WTC11 (cell line): ENCODE measurements around the gene LMAN2. TPM values are rescaled to one million over a fixed set of nuclear protein-coding genes. Genes with fewer than 3 reads are reported as not detected.
"Not testable (repeated sequence)": the region's sequence is repeated elsewhere in the genome, so short reads cannot be mapped to it uniquely, and the experiment has no call there.

Source experiments
- ATAC-seq: fragments of 200-7000 bp; cut with Tn5 transposase; 2 replicates; pipeline ENCODE4 v1.10.0; 2021; ENCODE audit warnings: mild to moderate bottlenecking, moderate library complexity
- CTCF ChIA-PET: fragments of 300-600 bp; sonication (Branson Sonifier 250); formaldehyde crosslinking; loops from one replicate; lab custom pipeline; 2021; ENCODE audit warnings: antibody characterized with exemption; lab: Charles Lee
- POLR2A ChIA-PET: fragments of 350-600 bp; sonication (Branson Sonifier 250); formaldehyde crosslinking; loops from one replicate; lab custom pipeline; 2021; ENCODE audit warnings: antibody characterized with exemption; lab: Charles Lee
- DNase-seq: peaks from one replicate; pipeline ENCODE4 v3.0.0; 2021; ENCODE audit warnings: low spot score
- H3K27ac Mint-ChIP-seq: 2 replicates; pipeline ENCODE4 v1.8.0; 2021; ENCODE audit warnings: mixed read lengths
- H3K27me3 Mint-ChIP-seq: 2 replicates; pipeline ENCODE4 v1.8.0; 2021; ENCODE audit warnings: low read depth, mild to moderate bottlenecking, moderate library complexity, mixed read lengths
- H3K36me3 Mint-ChIP-seq: 2 replicates; pipeline ENCODE4 v1.8.0; 2021; ENCODE audit warnings: mixed read lengths
- H3K4me1 Mint-ChIP-seq: 2 replicates; pipeline ENCODE4 v1.8.0; 2022; ENCODE audit warnings: mixed read lengths
- H3K4me3 Mint-ChIP-seq: 2 replicates; pipeline ENCODE4 v1.8.0; 2021; ENCODE audit warnings: mild to moderate bottlenecking, moderate library complexity, mixed read lengths
- H3K9me3 Mint-ChIP-seq: 2 replicates; pipeline ENCODE4 v1.8.0; 2021; ENCODE audit warnings: mixed read lengths
- HMGA2 ChIP-seq: fragments of 250-450 bp; sonication (Bioruptor Pico); IDR thresholded peaks from 2 replicates; pipeline ENCODE4 v1.4.0; 2021; ENCODE audit warnings: mild to moderate bottlenecking, moderate library complexity
- NFATC4 ChIP-seq: fragments of 250-450 bp; sonication (Bioruptor Pico); IDR thresholded peaks from 2 replicates; pipeline ENCODE4 v1.9.0; 2021; ENCODE audit warnings: mild to moderate bottlenecking
- NR3C1 ChIP-seq: sonication (generic); formaldehyde crosslinking; conservative IDR thresholded peaks from 2 replicates; pipeline ENCODE4 v1.8.1; 2023; ENCODE audit warnings: low read depth, mild to moderate bottlenecking, missing genetic modification reagents
- PRRX2 ChIP-seq: fragments of 250-450 bp; sonication (Bioruptor Pico); IDR thresholded peaks from 2 replicates; pipeline ENCODE4 v1.8.0; 2021; ENCODE audit warnings: mild to moderate bottlenecking
- SOX15 ChIP-seq: fragments of 250-450 bp; sonication (Bioruptor Pico); IDR thresholded peaks from 2 replicates; pipeline ENCODE4 v1.9.0; 2021; ENCODE audit warnings: mild to moderate bottlenecking
- SP1 ChIP-seq: sonication (generic); formaldehyde crosslinking; conservative IDR thresholded peaks from 2 replicates; pipeline ENCODE4 v1.8.1; 2022; ENCODE audit warnings: missing genetic modification reagents
- TEAD1 ChIP-seq: sonication (generic); formaldehyde crosslinking; IDR thresholded peaks from 2 replicates; pipeline ENCODE4 v1.8.0; 2022; ENCODE audit warnings: mild to moderate bottlenecking, missing genetic modification reagents
- ZBTB21 ChIP-seq: sonication (generic); formaldehyde crosslinking; IDR thresholded peaks from 2 replicates; pipeline ENCODE4 v1.8.1; 2023; ENCODE audit warnings: mild to moderate bottlenecking, missing genetic modification reagents, borderline replicate concordance
- ZNF121 ChIP-seq: sonication (generic); formaldehyde crosslinking; IDR thresholded peaks from 2 replicates; pipeline ENCODE4 v1.8.0; 2023; ENCODE audit warnings: missing genetic modification reagents
- ZNF671 ChIP-seq: fragments of 250-450 bp; sonication (Bioruptor Pico); IDR thresholded peaks from 2 replicates; pipeline ENCODE4 v1.8.0; 2021; ENCODE audit warnings: mild to moderate bottlenecking
- total RNA-seq: library from RNA; stranded (reverse); gene quantifications from 3 replicates; pipeline ENCODE4 v1.2.3, GENCODE V29; 2021
- TF ChIP-seq, protein P1 (sequence below): sonication (generic); formaldehyde crosslinking; IDR thresholded peaks from 2 replicates; pipeline ENCODE4 v1.8.0; 2023; ENCODE audit warnings: missing genetic modification reagents
- TF ChIP-seq, protein P2 (sequence below): sonication (generic); formaldehyde crosslinking; IDR thresholded peaks from 2 replicates; pipeline ENCODE4 v1.8.0; 2022; ENCODE audit warnings: mild to moderate bottlenecking, missing genetic modification reagents
- TF ChIP-seq, protein P3 (sequence below): fragments of 250-450 bp; sonication (Bioruptor Pico); IDR thresholded peaks from 2 replicates; pipeline ENCODE4 v2.1.2; 2022; ENCODE audit warnings: mild to moderate bottlenecking, moderate library complexity

Gene LMAN2
- total RNA-seq, 1 experiment from 2014 or later = 162 TPM

- no peak for TF ChIP-seq HMGA2 (CRISPR knock-in tag)
- no peak for TF ChIP-seq ZNF671 (CRISPR knock-in tag)
- TF ChIP-seq, protein P1, sequence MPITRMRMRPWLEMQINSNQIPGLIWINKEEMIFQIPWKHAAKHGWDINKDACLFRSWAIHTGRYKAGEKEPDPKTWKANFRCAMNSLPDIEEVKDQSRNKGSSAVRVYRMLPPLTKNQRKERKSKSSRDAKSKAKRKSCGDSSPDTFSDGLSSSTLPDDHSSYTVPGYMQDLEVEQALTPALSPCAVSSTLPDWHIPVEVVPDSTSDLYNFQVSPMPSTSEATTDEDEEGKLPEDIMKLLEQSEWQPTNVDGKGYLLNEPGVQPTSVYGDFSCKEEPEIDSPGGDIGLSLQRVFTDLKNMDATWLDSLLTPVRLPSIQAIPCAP (CRISPR knock-in tag) = no peak
- peak; percentile 51 for TF ChIP-seq SP1 (CRISPR knock-in tag)
- TF ChIP-seq NR3C1 (CRISPR knock-in tag) = no peak
- no peak for TF ChIP-seq NFATC4 (CRISPR knock-in tag)
- TF ChIP-seq, protein P2, sequence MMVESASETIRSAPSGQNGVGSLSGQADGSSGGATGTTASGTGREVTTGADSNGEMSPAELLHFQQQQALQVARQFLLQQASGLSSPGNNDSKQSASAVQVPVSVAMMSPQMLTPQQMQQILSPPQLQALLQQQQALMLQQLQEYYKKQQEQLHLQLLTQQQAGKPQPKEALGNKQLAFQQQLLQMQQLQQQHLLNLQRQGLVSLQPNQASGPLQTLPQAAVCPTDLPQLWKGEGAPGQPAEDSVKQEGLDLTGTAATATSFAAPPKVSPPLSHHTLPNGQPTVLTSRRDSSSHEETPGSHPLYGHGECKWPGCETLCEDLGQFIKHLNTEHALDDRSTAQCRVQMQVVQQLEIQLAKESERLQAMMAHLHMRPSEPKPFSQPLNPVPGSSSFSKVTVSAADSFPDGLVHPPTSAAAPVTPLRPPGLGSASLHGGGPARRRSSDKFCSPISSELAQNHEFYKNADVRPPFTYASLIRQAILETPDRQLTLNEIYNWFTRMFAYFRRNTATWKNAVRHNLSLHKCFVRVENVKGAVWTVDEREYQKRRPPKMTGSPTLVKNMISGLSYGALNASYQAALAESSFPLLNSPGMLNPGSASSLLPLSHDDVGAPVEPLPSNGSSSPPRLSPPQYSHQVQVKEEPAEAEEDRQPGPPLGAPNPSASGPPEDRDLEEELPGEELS (CRISPR knock-in tag) = peak; percentile 41; the same call in 1 of the 2 replicates
- 0 out of 2 replicates have a peak, but pooled peaks have one; percentile 11 for TF ChIP-seq TEAD1 (CRISPR knock-in tag)
- no peak for TF ChIP-seq PRRX2 (CRISPR knock-in tag)
Observed at GRCh38 chr5:177362610-177363507, 11.4 kb upstream of the LMAN2 start (continued).

- CTCF ChIA-PET = interaction anchor here (0.5 to 4.6 kb wide), 8 partner anchors 8 to 93 kb away, joined by 3 to 26 read pairs (median 5); partner anchors contain the start of gene GRK6
- no peak for ATAC-seq
- POLR2A ChIA-PET = no interaction called here
- H3K27me3 Mint-ChIP-seq = peaks cover 14% of the 10 kb centered on the region
- peaks cover 40% of the 10 kb centered on the region for H3K4me1 Mint-ChIP-seq
- no peaks in the 10 kb centered on the region for H3K9me3 Mint-ChIP-seq
- H3K4me3 Mint-ChIP-seq = peak overlapping the region; percentile 76
- TF ChIP-seq, protein P3, sequence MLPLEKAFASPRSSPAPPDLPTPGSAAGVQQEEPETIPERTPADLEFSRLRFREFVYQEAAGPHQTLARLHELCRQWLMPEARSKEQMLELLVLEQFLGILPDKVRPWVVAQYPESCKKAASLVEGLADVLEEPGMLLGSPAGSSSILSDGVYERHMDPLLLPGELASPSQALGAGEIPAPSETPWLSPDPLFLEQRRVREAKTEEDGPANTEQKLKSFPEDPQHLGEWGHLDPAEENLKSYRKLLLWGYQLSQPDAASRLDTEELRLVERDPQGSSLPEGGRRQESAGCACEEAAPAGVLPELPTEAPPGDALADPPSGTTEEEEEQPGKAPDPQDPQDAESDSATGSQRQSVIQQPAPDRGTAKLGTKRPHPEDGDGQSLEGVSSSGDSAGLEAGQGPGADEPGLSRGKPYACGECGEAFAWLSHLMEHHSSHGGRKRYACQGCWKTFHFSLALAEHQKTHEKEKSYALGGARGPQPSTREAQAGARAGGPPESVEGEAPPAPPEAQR = no peak
- no peak for TF ChIP-seq ZBTB21
- TF ChIP-seq, all 79 proteins: peak for 0
- Mint-ChIP-seq H3K36me3 (no peaks in the 10 kb centered on the region), H3K27ac (peak overlapping the region; percentile 9; the same call in 1 of the 2 replicates)
- DNase-seq = no peak
Observed at GRCh38 chr5:177362292-177362609, 10.8 kb upstream of the LMAN2 start.

- Mint-ChIP-seq H3K27ac (no peak overlapping the region), H3K9me3 (no peaks in the 10 kb centered on the region), H3K36me3 (no peaks in the 10 kb centered on the region), H3K4me3 (peak overlapping the region; percentile 76), H3K4me1 (peaks cover 39% of the 10 kb centered on the region), H3K27me3 (peaks cover 14% of the 10 kb centered on the region)
- ChIA-PET CTCF (interaction anchor here (0.5 to 4.6 kb wide), 10 partner anchors 7 to 93 kb away, joined by 3 to 26 read pairs (median 5); partner anchors contain the start of gene GRK6), POLR2A (no interaction called here)
- no peak for TF ChIP-seq SOX15 (CRISPR knock-in tag)
- no peak for TF ChIP-seq ZNF121
- DNase-seq (no peak), ATAC-seq (no peak)
Observed at GRCh38 chr5:177361418-177362291, 10.2 kb upstream of the LMAN2 start.

- DNase-seq, ATAC-seq, H3K36me3 Mint-ChIP-seq, H3K27ac Mint-ChIP-seq, H3K9me3 Mint-ChIP-seq, POLR2A ChIA-PET, H3K4me3 Mint-ChIP-seq: not testable (repeated sequence)
- peaks cover 32% of the 10 kb centered on the region for H3K4me1 Mint-ChIP-seq
- CTCF ChIA-PET = interaction anchor here (1.0 to 4.6 kb wide), 9 partner anchors 8 to 51 kb away, joined by 3 to 26 read pairs (median 4); no protein-coding TSS in a partner anchor
- peaks cover 20% of the 10 kb centered on the region for H3K27me3 Mint-ChIP-seq
Observed at GRCh38 chr5:177360740-177361139, 9.3 kb upstream of the LMAN2 start.
